Inflammatory macrophage (primary cell): Measurements from ENCODE around the gene GUSB.

ENCODE experiments used
- DNase-seq, 2 donors: peaks; one replicate each; pipeline ENCODE4 v3.0.0-alpha.2; 2020 to 2022

GUSB gene

DNA sequence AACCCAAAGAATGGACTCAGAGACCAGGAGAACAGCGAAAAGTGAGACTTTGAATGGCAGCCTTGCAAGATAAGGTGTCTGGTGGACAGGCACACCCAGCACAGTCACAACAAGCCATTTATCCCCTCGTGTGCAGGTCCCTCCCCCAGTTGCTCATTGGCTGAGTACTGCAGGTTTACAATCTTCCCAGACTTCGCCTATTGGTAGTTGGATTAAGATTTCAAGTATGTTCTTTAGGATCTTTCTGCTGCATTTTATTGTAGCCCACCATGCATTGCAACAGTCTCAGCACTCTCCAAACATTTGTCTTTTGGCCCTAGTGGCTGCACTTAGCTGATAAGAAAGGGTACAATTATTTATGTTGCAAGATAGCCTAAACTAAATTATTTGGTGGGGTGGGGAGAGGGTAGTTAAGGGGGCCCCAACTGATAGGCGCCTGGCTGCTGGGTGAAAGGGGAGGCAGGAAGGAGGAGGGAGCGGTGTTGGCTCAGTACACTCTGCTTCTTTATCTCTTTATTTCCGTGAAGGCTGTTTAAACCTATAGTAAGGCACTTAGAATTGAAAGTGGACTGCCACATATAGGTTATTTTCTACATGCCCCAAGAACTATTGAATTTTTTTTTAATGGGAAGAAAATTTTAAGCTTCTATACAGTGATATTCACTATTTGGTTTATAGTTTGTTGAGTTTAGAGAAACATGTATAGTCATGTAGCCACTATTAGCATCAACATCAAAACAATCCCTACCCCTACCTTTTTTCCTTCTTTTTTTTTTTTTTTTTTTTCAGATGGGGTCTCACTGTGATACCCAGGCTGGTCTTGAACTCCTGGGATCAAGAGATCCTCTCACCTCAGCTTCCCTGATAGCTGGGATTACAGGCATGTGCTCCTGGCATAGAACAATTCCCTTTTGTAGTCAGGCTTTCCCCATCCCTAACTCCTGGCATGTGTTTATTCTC is 54.2 kb downstream of the GUSB start:
- DNase-seq, result no peak

DNA sequence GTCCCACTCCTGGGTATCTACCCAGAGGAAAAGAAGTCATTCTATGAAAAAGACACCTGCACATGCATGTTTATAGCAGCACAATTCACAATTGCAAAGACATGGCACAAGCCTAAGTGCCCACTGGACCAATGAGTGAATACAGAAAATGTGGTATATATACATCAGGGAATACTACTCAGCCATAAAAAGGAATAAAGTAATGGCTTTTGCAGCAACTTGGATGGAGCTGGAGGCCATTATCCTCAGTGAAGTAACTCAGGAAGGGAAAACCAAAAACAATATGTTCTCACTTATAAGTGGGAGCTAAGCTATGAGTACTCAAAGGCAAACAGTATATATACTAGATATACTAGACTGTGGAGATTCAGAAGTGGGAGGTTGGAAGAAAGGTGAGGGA is 55.4 kb downstream of the GUSB start:
- DNase-seq, result no peak

DNA sequence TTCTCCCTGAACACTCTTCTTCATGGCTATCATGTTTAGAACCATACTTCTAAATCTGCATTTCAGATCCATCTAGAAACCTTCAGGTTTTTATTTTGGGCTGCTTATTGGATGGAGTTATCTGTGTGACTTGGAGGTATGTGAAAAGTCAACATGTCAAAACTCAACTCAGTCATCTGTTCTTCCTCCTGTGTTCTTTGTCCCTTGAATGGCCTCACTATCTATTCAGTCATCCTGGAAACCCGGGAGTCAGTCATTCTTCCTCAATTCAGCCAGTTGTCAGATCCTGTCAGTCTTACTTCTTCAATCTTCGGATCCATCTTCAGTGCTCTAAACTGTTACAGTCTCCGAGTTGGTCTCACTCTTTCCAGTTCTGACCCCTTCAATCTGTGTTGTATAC is 57.0 kb downstream of the GUSB start:
- DNase-seq, result peak; percentile 10 to 39

DNA sequence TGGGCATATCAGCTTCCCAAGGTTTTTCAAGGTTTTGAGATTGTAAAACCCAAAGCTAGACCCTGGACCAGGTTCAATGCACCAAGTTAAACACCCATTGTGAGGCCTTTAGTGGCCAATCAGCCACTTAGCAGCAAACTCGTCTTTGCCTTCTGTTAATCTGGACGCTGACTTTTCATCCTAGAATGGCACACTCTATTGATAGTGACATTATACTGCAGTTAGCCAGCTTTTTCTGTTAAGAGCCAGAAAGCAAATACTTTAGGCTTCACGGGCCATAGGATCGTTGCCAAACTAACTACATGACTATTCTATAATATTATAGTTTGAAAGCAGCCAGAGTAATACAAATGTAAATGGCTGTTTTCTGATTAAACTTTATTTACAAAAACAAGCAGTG is 57.8 kb downstream of the GUSB start:
- no peak for DNase-seq

DNA sequence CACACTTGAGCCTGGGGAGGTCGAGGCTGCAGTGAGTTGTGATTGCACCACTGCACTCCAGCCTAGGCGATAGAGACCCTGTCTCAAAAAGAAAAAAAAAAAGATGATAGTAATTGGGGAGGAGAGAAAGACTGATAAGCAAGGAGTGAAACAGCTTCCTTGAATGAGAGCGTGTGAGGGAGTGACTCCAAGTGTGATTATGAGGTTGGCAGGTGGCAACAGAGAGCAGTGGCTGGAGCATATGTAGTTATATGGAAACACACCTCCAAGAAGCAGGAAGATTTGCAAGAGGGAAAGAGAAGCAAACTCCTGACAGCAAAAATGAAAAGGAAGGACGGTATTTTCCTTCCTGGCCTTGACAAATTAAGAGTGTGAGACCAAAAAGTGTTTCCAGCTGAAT is 58.7 kb downstream of the GUSB start:
- no peak for DNase-seq

DNA sequence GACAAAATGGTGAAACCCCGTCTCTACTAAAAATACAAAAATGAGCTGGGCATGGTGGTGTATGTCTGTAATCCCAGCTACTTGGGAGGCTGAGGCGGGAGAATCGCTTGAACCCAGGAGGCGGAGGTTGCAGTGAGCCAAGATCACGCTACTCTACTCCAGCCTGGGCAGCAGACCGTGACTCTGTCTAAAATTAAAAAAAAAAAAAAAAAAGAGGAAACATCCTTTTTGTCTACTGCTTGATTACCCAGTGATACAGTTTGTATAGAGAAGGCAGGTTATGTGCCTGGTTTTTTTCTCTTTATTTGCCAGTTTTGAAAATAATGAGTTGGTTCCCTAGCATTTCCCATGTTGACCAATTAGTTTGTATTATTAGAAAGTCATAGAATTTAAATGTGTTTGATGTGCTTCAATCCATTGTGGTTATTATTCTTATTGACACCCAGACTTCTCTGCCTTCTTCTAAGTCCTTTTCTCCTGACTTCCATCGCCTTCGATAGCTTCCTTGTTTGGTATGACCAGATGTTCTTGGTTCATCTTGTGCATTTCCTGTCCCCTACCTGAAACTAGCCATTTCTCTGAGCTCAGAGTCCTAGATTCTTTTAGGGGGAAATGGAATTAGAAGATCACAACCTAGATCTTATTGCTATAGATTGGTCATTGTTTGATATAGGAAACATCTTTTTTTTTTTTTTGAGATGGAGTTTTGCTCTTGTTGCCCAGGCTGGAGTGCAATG is 65.9 kb downstream of the GUSB start:
- DNase-seq, result peak in 1 of 2 donors; percentile 10

DNA sequence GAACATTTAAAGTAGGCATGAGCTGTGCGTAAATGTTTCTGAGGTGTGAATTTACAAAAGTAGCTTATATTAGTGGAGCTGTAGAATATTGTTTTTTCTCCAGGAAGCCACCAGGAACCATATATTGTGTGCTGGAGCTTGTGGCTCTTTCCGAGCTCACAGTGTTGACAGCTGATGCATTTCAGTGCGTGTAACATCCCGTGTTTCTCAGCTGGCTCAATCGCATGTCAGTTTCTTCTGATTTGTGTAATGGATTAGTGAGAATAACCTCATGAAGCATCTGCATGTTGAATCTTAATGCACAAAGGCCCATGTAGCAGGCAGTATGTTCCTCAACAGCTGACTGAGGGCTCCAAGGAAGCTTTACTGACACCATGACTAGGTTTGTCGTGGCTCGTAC is 69.8 kb downstream of the GUSB start:
- no peak for DNase-seq
